SK-N-SH (cell line): ENCODE data around the gene MACO1.

Experiments
- EZH2phosphoT487 ChIP-seq: fragments of 200-600 bp; sonication (generic); IDR thresholded peaks from 2 replicates; pipeline ENCODE4 v1.6.1; 2017; ENCODE audit warnings: low read depth, mixed run types, mild to moderate bottlenecking, antibody characterized with exemption, moderate library complexity, borderline replicate concordance
- FOXM1 ChIP-seq: IDR thresholded peaks from 2 replicates; pipeline ENCODE4 v1.4.0; 2012; ENCODE audit warnings: low read depth, mild to moderate bottlenecking
- GABPA ChIP-seq: IDR thresholded peaks from 2 replicates; pipeline ENCODE4 v1.4.0; 2012; ENCODE audit warnings: low read depth, mild to moderate bottlenecking
- JUND ChIP-seq: IDR thresholded peaks from 2 replicates; pipeline ENCODE4 v1.4.0; 2012
- MXI1 ChIP-seq: IDR thresholded peaks from 2 replicates; pipeline ENCODE4 v1.6.1; 2012; ENCODE audit warnings: mild to moderate bottlenecking, low read depth, low read length, improper control_type of control experiment
- POLR2AphosphoS5 ChIP-seq: IDR thresholded peaks from 2 replicates; pipeline ENCODE4 v1.6.1; 2012; ENCODE audit warnings: low read depth, low read length
- RAD21 ChIP-seq: IDR thresholded peaks from 2 replicates; pipeline ENCODE4 v1.6.1; 2012; ENCODE audit warnings: mild to moderate bottlenecking, low read length
- SMC3 ChIP-seq: IDR thresholded peaks from 2 replicates; pipeline ENCODE4 v1.6.1; 2012; ENCODE audit warnings: low read depth, low read length, improper control_type of control experiment
- USF2 ChIP-seq: fragments of 150-350 bp; IDR thresholded peaks from 2 replicates; pipeline ENCODE4 v1.6.1; 2017; ENCODE audit warnings: antibody characterized with exemption, low read length, low read depth, borderline replicate concordance
- YY1 ChIP-seq: IDR thresholded peaks from 2 replicates; pipeline ENCODE4 v1.4.0; 2012; ENCODE audit warnings: low read depth, mild to moderate bottlenecking
- TF ChIP-seq, protein P1 (sequence below): fragments of 200-600 bp; sonication (generic); IDR thresholded peaks from 2 replicates; pipeline ENCODE4 v1.6.1; 2017; ENCODE audit warnings: antibody characterized with exemption, mild to moderate bottlenecking, moderate library complexity
- TF ChIP-seq, protein P2 (sequence below): IDR thresholded peaks from 2 replicates; pipeline ENCODE4 v1.4.0; 2012; ENCODE audit warnings: low read depth

DNA sequence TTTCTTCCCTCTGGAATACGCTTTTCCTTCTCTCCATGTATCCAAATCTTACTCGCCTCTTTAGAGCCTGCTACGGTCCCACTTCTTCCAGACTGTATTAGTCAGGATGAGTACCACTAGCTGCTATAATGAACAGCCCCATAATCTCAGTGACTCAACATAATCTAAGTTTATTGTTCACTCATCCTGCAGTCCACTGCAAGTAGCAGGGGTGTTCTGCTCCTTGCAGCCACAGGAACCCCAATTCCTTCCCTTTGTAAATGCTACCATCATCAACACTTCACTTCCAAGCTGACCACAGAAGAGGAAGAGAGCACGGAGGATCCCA lies 94.6 kb downstream of the MACO1 start:
- no peak for TF ChIP-seq YY1
- no peak for TF ChIP-seq EZH2phosphoT487
- TF ChIP-seq, protein P1, sequence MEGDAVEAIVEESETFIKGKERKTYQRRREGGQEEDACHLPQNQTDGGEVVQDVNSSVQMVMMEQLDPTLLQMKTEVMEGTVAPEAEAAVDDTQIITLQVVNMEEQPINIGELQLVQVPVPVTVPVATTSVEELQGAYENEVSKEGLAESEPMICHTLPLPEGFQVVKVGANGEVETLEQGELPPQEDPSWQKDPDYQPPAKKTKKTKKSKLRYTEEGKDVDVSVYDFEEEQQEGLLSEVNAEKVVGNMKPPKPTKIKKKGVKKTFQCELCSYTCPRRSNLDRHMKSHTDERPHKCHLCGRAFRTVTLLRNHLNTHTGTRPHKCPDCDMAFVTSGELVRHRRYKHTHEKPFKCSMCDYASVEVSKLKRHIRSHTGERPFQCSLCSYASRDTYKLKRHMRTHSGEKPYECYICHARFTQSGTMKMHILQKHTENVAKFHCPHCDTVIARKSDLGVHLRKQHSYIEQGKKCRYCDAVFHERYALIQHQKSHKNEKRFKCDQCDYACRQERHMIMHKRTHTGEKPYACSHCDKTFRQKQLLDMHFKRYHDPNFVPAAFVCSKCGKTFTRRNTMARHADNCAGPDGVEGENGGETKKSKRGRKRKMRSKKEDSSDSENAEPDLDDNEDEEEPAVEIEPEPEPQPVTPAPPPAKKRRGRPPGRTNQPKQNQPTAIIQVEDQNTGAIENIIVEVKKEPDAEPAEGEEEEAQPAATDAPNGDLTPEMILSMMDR, result no peak
- no peak for TF ChIP-seq GABPA
- no peak for TF ChIP-seq SMC3
- no peak for TF ChIP-seq POLR2AphosphoS5
- no peak for TF ChIP-seq USF2
- no peak for TF ChIP-seq RAD21
- no peak for TF ChIP-seq FOXM1
- no peak for TF ChIP-seq JUND
- no peak for TF ChIP-seq MXI1
- TF ChIP-seq, protein P2, sequence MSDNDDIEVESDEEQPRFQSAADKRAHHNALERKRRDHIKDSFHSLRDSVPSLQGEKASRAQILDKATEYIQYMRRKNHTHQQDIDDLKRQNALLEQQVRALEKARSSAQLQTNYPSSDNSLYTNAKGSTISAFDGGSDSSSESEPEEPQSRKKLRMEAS, result no peak
